ENCODE measurements around the gene MYLK. TPM values are rescaled to one million over a fixed set of nuclear protein-coding genes. Genes with fewer than 3 reads are reported as not detected.

MYLK gene
- total and polyA plus RNA-seq, 2 donors (not counting 1 experiment from before 2014, with no cell fraction given): 0.51 TPM; not detected in 1

DNA sequence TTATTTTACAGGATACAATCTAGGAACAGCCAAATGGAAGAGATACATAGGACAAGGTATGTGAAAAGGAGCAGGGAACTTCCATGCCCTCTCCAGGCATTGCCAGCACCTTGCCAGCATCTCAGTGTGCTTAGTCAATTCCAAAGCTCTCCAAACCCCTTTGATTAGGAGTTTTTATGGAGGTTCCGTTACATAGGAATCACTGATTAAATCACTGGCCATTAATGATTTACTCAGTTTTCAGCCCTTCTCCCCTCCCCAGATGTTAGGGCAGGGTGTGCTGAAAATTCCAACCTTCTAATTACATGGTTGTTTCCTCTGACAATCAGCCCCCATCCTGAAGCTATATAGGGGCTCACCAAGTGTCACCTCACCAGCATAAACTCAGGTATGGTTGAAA, 11.5 kb downstream of the MYLK start:
- no peak overlapping the region for H3K4me3 Mint-ChIP-seq
- CTCF ChIA-PET: no interaction called here
- H3K4me1 ChIP-seq (ENCODE audit: control insufficient read depth in 2 of 2, insufficient read depth in 2 of 2, low read length in 2 of 2): no peaks in the 10 kb centered on the region
- H3K79me2 ChIP-seq (ENCODE audit: control insufficient read depth, insufficient read depth, low read length): no peaks in the 10 kb centered on the region
- H2AFZ ChIP-seq (ENCODE audit: insufficient read depth, low read depth, low read length, poor library complexity, severe bottlenecking): no peak overlapping the region
- H3K9ac ChIP-seq (ENCODE audit: low read length): no peak overlapping the region
- no peak overlapping the region for H3K4me2 ChIP-seq (replicated peaks; ENCODE audit: low read depth, low read length, poor library complexity, severe bottlenecking)
- no peaks in the 10 kb centered on the region for H3K4me1 Mint-ChIP-seq
- H4K20me1 ChIP-seq (ENCODE audit: control insufficient read depth, insufficient read depth, low read length, poor library complexity, severe bottlenecking): no peaks in the 10 kb centered on the region
- no peaks in the 10 kb centered on the region for H3K27me3 ChIP-seq (replicated peaks in 1 of 4; ENCODE audit: control extremely low read depth in 1 of 4, control insufficient read depth in 3 of 4, insufficient read depth in 4 of 4, low read length in 3 of 4)
- peaks cover 9% of the 10 kb centered on the region for H3K27me3 Mint-ChIP-seq
- H3K27ac ChIP-seq (ENCODE audit: low read length in 2 of 2): no peak overlapping the region
- no peak overlapping the region for H3K4me3 ChIP-seq (ENCODE audit: control extremely low read depth in 1 of 5, extremely low read depth in 1 of 5, insufficient read depth in 1 of 5, low read depth in 2 of 5, low read length in 4 of 5)
- H3K9me3 ChIP-seq (ENCODE audit: control extremely low read depth in 1 of 3, control insufficient read depth in 2 of 3, insufficient read depth in 1 of 3, low read length in 2 of 3): no peaks in the 10 kb centered on the region
- WGBS (ENCODE audit: insufficient coverage): no CpG with 5 or more reads among the region's 1 CpG
- TF ChIP-seq EZH2 (IDR thresholded peaks at IDR 0.05; ENCODE audit: borderline replicate concordance, insufficient read depth, low read depth, low read length, poor library complexity, severe bottlenecking): no peak
- TF ChIP-seq, protein P1, sequence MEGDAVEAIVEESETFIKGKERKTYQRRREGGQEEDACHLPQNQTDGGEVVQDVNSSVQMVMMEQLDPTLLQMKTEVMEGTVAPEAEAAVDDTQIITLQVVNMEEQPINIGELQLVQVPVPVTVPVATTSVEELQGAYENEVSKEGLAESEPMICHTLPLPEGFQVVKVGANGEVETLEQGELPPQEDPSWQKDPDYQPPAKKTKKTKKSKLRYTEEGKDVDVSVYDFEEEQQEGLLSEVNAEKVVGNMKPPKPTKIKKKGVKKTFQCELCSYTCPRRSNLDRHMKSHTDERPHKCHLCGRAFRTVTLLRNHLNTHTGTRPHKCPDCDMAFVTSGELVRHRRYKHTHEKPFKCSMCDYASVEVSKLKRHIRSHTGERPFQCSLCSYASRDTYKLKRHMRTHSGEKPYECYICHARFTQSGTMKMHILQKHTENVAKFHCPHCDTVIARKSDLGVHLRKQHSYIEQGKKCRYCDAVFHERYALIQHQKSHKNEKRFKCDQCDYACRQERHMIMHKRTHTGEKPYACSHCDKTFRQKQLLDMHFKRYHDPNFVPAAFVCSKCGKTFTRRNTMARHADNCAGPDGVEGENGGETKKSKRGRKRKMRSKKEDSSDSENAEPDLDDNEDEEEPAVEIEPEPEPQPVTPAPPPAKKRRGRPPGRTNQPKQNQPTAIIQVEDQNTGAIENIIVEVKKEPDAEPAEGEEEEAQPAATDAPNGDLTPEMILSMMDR (IDR thresholded peaks at IDR 0.05): no peak
- ATAC-seq (ENCODE audit: low read depth) (no peak), DNase-seq (no peak)
- POLR2A ChIA-PET: no interaction called here
- H3K27ac Mint-ChIP-seq: no peak overlapping the region
- no peaks in the 10 kb centered on the region for H3K9me3 Mint-ChIP-seq (ENCODE audit: insufficient read depth)
- H3K36me3 ChIP-seq (replicated peaks in 1 of 2; ENCODE audit: control extremely low read depth in 1 of 2, control insufficient read depth in 1 of 2, extremely low read depth in 1 of 2, insufficient read depth in 2 of 2, low read length in 1 of 2): no peaks in the 10 kb centered on the region
- intact Hi-C loops (cut with micrococcal nuclease): no loop called here

DNA sequence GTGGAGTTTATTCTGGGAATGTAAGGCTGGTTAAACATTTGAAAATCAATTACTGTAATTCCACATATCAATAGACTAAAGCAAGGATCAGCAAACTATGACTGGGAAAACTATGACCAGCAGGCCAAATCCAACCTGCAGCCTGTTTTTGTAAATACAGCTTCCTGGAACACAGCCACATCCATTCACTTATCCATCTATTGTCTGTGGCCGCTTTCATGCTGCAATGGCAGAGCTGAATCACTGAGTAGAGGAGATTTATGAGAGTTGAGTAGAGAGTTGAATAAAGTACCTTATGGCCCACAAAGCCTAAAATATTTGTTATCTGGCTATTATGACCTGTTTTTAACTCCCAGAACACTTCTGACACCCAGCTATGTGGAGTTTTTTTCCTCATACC, 12.2 kb downstream of the MYLK start:
- peaks cover 9% of the 10 kb centered on the region for H3K27me3 Mint-ChIP-seq

More for the DNA sequence above, 12.2 kb downstream of the MYLK start:
- TF ChIP-seq EZH2 (IDR thresholded peaks at IDR 0.05; ENCODE audit: borderline replicate concordance, insufficient read depth, low read depth, low read length, poor library complexity, severe bottlenecking): no peak
- TF ChIP-seq, protein P1 (IDR thresholded peaks at IDR 0.05): no peak
- Histone ChIP-seq H3K27ac (ENCODE audit: low read length in 2 of 2) (no peak overlapping the region), H3K4me2 (replicated peaks; ENCODE audit: low read depth, low read length, poor library complexity, severe bottlenecking) (no peak overlapping the region), H3K4me3 (ENCODE audit: control extremely low read depth in 1 of 5, extremely low read depth in 1 of 5, insufficient read depth in 1 of 5, low read depth in 2 of 5, low read length in 4 of 5) (no peak overlapping the region), H4K20me1 (ENCODE audit: control insufficient read depth, insufficient read depth, low read length, poor library complexity, severe bottlenecking) (no peaks in the 10 kb centered on the region), H2AFZ (ENCODE audit: insufficient read depth, low read depth, low read length, poor library complexity, severe bottlenecking) (no peak overlapping the region), H3K79me2 (ENCODE audit: control insufficient read depth, insufficient read depth, low read length) (no peaks in the 10 kb centered on the region), H3K36me3 (replicated peaks in 1 of 2; ENCODE audit: control extremely low read depth in 1 of 2, control insufficient read depth in 1 of 2, extremely low read depth in 1 of 2, insufficient read depth in 2 of 2, low read length in 1 of 2) (no peaks in the 10 kb centered on the region), H3K4me1 (ENCODE audit: control insufficient read depth in 2 of 2, insufficient read depth in 2 of 2, low read length in 2 of 2) (no peaks in the 10 kb centered on the region), H3K9me3 (ENCODE audit: control extremely low read depth in 1 of 3, control insufficient read depth in 2 of 3, insufficient read depth in 1 of 3, low read length in 2 of 3) (no peaks in the 10 kb centered on the region), H3K27me3 (replicated peaks in 1 of 4; ENCODE audit: control extremely low read depth in 1 of 4, control insufficient read depth in 3 of 4, insufficient read depth in 4 of 4, low read length in 3 of 4) (no peaks in the 10 kb centered on the region), H3K9ac (ENCODE audit: low read length) (no peak overlapping the region)
- POLR2A ChIA-PET: no interaction called here
- CTCF ChIA-PET: no interaction called here
- DNase-seq (no peak), ATAC-seq (ENCODE audit: low read depth) (no peak)
- Mint-ChIP-seq H3K27ac (no peak overlapping the region), H3K4me3 (no peak overlapping the region), H3K4me1 (no peaks in the 10 kb centered on the region), H3K9me3 (ENCODE audit: insufficient read depth) (no peaks in the 10 kb centered on the region)
- intact Hi-C loops (cut with micrococcal nuclease): no loop called here
- no CpG with 5 or more reads among the region's 1 CpG for WGBS (ENCODE audit: insufficient coverage)

All from B cell (primary cell).